Heart left ventricle (tissue), 16 donors: Measurements from ENCODE around the gene RNF212. TPM values are rescaled to one million over a fixed set of nuclear protein-coding genes. Genes with fewer than 3 reads are reported as not detected.

ENCODE experiments used
- ATAC-seq, 4 donors: fragments of 200-7000 bp; cut with Tn5 transposase; one replicate each; pipeline ENCODE4 v1.9.1; 2020 to 2022; ENCODE audit warnings: moderate library complexity in 4 of 4, mild to moderate bottlenecking in 3 of 4, moderate number of reproducible peaks in 1 of 4
- DNase-seq, 5 donors: peaks; one replicate each; pipeline ENCODE4 v3.0.0-alpha.2; 2020
- H3K27ac ChIP-seq, 12 donors: fragments of 200-600 bp; sonication (generic) in 4 of 12; one replicate each; pipeline versions ENCODE4 v1.5.0 to v1.8.0; 2016 to 2022; ENCODE audit warnings: mild to moderate bottlenecking in 2 of 12
- H3K27me3 ChIP-seq, 9 donors: fragments of 200-600 bp; sonication (generic) in 2 of 9; one replicate each; pipeline versions ENCODE4 v1.5.1 to v1.8.0; 2016 to 2022; ENCODE audit warnings: mild to moderate bottlenecking in 3 of 9
- H3K36me3 ChIP-seq, 9 donors: fragments of 200-600 bp; sonication (generic) in 2 of 9; one replicate each; pipeline versions ENCODE4 v1.5.0 to v1.8.0; 2018 to 2022; ENCODE audit warnings: mild to moderate bottlenecking in 2 of 9
- H3K4me1 ChIP-seq, 12 donors: fragments of 200-600 bp; sonication (generic) in 4 of 12; one replicate each; pipeline versions ENCODE4 v1.5.0 to v1.8.0; 2016 to 2022; ENCODE audit warnings: mild to moderate bottlenecking in 3 of 12
- H3K4me3 ChIP-seq, 12 donors: fragments of 200-600 bp; sonication (generic) in 4 of 12; one replicate each; pipeline versions ENCODE4 v1.5.0 to v1.8.0; 2017 to 2022; ENCODE audit warnings: mild to moderate bottlenecking in 9 of 12, moderate library complexity in 4 of 12
- H3K9me3 ChIP-seq, 12 donors: fragments of 200-600 bp; sonication (generic) in 4 of 12; one replicate each; pipeline versions ENCODE4 v1.5.0 to v1.8.0; 2016 to 2022; ENCODE audit warnings: mild to moderate bottlenecking in 1 of 12
- CTCF ChIP-seq, 12 donors: fragments of 200-600 bp; sonication (generic) in 4 of 12; IDR thresholded peaks; one replicate each; pipeline versions ENCODE4 v1.5.0 to v1.8.0; 2018 to 2022; ENCODE audit warnings: antibody characterized with exemption in 12 of 12, mild to moderate bottlenecking in 5 of 12
- POLR2A ChIP-seq, 2 donors: fragments of 450-650 bp; IDR thresholded peaks; one replicate each; pipeline ENCODE4 v1.6.1; 2017; ENCODE audit warnings: antibody characterized with exemption in 2 of 2, mild to moderate bottlenecking in 2 of 2, moderate library complexity in 2 of 2
- whole genome bisulfite sequencing, 4 donors: extraction: QIAGEN DNeasy Blood & Tissue Kit in 2 of 4; methylation state at CpG; one replicate each; pipeline versions ENCODE4 v1.1.5 to v1.1.7; 2013 to 2018; 5-methylcytosine and 5-hydroxymethylcytosine counted together
- intact Hi-C, 10 donors: fragments of 100-400 bp; cut with DNase I; formaldehyde crosslinking; loops; one replicate each; pipeline versions ENCODE4 v1.11.1 to v1.14.2; 2022
- polyA plus RNA-seq, 2 donors: library from polyadenylated mRNA; stranded (reverse); fragments of 200-250 nt; gene quantifications; one replicate each; pipeline ENCODE4 v1.2.3, GENCODE V29; 2013
- total RNA-seq, 9 donors: library from RNA; depleted of rRNA in 2 of 9; stranded (reverse); fragments of >200 nt in 2 of 9; fragmentation: NEBNext Ultra II Directional in 3 of 9; extraction: Animal tissue kit (Norgen Biotek cat#: 25700) in 3 of 9; gene quantifications; one replicate each; pipeline versions ENCODE4 v1.1.0 to v1.2.4, GENCODE V29; 2016 to 2023
- donor health status: ischemic (EF 13 %, LVEDD 7.1; RV severe dilation, severe dysfunction).
- donor health status: healthy with polysubstance abuse.
- donor health status: DM: no; HTN: yes; CAD: no.
- donor health status: DM: no; HTN: no; CAD: no.
- donor health status: ischemic (EF 25% LVEDD 6.9; RV normal size, moderate dysfunction).
- donor health status: ischemic (EF 25% LVEDD 5.7; RV mildly dilated, moderate dysfunction).
- donor health status: healthy.
- donor health status: DM: yes; HTN: yes; CAD: no.
- donor health status: ischemic (EF 35%, LVEDD 5.7; RV mildly dilated, moderate dysfunction).
- donor health status: nonischemic (EF 11% LVEDD 7.7; RV severe dilation, severe dysfunction).
- donor health status: DM: yes; HTN: yes; CAD: no.
- donor health status: PGD.
- donor health status: ischemic (EF 29% LVEDD 5.4; RV normal size, mild dysfunction).
- donor health status: nonischemic (EF 23%, LVEDD 6.1; RV moderate dilation, normal function).

RNF212 gene
- total and polyA plus RNA-seq, 11 donors: 0.25 to 1.6 (median 0.48) TPM; not detected in 4

GRCh38 chr4:1072830-1073446 lies 40.4 kb downstream of the RNF212 start:
- H3K36me3 ChIP-seq: no peaks in the 10 kb centered on the region
- H3K9me3 ChIP-seq: no peaks in the 10 kb centered on the region
- DNase-seq (peak in 2 of 5 donors; percentile 41 to 45), ATAC-seq (peak in 3 of 4 donors; percentile 55 to 75 (median 58))
- no peak overlapping the region for H3K27ac ChIP-seq
- intact Hi-C loops: no loop called here
- TF ChIP-seq CTCF (IDR thresholded peaks at IDR 0.05) (peak; percentile 16 to 63 (median 46)), POLR2A (IDR thresholded peaks at IDR 0.05) (no peak)
- H3K4me3 ChIP-seq: no peak overlapping the region
- 23 to 29% (median 26%) methylated on average over 11 of the region's 11 CpGs for WGBS, 4 donors
- H3K4me1 ChIP-seq: peaks cover 0 to 3% (median 0%) of the 10 kb centered on the region in 12 donors
- peaks cover 0 to 10% (median 0%) of the 10 kb centered on the region in 9 donors for H3K27me3 ChIP-seq

GRCh38 chr4:1069394-1069793 lies 44.0 kb downstream of the RNF212 start:
- intact Hi-C loops: no loop called here
- DNase-seq (no peak), ATAC-seq (no peak)
- Histone ChIP-seq H3K36me3 (no peaks in the 10 kb centered on the region), H3K4me1 (peaks cover 0 to 3% (median 0%) of the 10 kb centered on the region in 12 donors), H3K9me3 (no peaks in the 10 kb centered on the region), H3K27me3 (peaks cover 0 to 17% (median 6%) of the 10 kb centered on the region in 9 donors), H3K27ac (no peak overlapping the region), H3K4me3 (no peak overlapping the region)
- 84 to 90% (median 85%) methylated on average over 7 of the region's 7 CpGs for WGBS, 4 donors
- no peak for TF ChIP-seq POLR2A (IDR thresholded peaks at IDR 0.05)
- TF ChIP-seq CTCF (IDR thresholded peaks at IDR 0.05): no peak

- Histone ChIP-seq H3K36me3 (no peaks in the 10 kb centered on the region), H3K9me3 (no peaks in the 10 kb centered on the region), H3K4me1 (peaks cover 0 to 9% (median 0%) of the 10 kb centered on the region in 12 donors), H3K4me3 (no peak overlapping the region), H3K27me3 (peaks cover 0 to 35% (median 6%) of the 10 kb centered on the region in 9 donors), H3K27ac (no peak overlapping the region)
- WGBS, 4 donors: 24 to 68% (median 40%) methylated on average over 4 of the region's 4 CpGs
- intact Hi-C loops: no loop called here
- no peak for TF ChIP-seq POLR2A (IDR thresholded peaks at IDR 0.05)
- no peak for TF ChIP-seq CTCF (IDR thresholded peaks at IDR 0.05)
- DNase-seq (no peak), ATAC-seq (no peak)
Measured at GRCh38 chr4:1065732-1066131, 47.6 kb downstream of the RNF212 start.

- TF ChIP-seq CTCF (IDR thresholded peaks at IDR 0.05) (no peak), POLR2A (IDR thresholded peaks at IDR 0.05) (no peak)
- H3K27me3 ChIP-seq: peaks cover 0 to 60% (median 14%) of the 10 kb centered on the region in 9 donors
- H3K27ac ChIP-seq: no peak overlapping the region
- H3K9me3 ChIP-seq: no peaks in the 10 kb centered on the region
- DNase-seq (no peak), ATAC-seq (no peak)
- no peaks in the 10 kb centered on the region for H3K36me3 ChIP-seq
- intact Hi-C loops: no loop called here
- H3K4me1 ChIP-seq: peaks cover 0 to 13% (median 0%) of the 10 kb centered on the region in 12 donors
- 49 to 54% (median 52%) methylated on average over 7 of the region's 7 CpGs for WGBS, 4 donors
- H3K4me3 ChIP-seq: no peak overlapping the region
Measured at GRCh38 chr4:1062419-1062818, 50.9 kb downstream of the RNF212 start.
